ENCODE data around the gene F7.

DNA sequence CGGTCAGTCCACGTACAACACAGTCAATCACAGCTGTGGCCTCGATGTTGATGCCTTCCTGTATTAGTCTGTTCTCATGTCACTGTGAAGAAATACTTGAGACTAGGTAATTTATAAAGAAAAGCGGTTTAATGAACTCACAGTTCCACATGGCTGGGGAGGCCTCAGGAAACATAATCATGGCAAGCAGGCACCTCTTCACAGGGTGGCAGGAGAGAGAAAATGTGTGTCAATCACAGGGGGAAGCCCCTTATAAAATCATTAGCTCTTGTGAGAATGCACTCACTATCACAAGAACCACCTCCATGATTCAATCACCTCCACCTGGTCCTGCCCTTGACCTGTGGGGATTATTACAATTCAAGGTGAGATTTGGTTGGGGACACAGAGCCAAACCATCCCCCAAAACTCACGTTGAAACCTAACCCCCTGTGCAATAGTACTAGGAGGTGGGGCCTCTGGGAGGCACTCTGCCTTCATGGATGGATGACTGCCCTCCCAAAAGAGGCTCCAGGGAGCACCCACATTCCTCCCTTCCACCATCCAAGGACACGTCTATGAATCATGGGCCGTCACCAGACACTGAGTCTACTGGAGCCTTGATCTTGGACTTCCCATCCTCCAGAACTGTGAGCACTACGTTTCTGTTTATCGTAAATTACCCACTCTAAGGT, 50.5 kb downstream of the F7 start:
- TF ChIP-seq, protein P1, sequence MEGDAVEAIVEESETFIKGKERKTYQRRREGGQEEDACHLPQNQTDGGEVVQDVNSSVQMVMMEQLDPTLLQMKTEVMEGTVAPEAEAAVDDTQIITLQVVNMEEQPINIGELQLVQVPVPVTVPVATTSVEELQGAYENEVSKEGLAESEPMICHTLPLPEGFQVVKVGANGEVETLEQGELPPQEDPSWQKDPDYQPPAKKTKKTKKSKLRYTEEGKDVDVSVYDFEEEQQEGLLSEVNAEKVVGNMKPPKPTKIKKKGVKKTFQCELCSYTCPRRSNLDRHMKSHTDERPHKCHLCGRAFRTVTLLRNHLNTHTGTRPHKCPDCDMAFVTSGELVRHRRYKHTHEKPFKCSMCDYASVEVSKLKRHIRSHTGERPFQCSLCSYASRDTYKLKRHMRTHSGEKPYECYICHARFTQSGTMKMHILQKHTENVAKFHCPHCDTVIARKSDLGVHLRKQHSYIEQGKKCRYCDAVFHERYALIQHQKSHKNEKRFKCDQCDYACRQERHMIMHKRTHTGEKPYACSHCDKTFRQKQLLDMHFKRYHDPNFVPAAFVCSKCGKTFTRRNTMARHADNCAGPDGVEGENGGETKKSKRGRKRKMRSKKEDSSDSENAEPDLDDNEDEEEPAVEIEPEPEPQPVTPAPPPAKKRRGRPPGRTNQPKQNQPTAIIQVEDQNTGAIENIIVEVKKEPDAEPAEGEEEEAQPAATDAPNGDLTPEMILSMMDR (IDR thresholded peaks at IDR 0.05; ENCODE audit: low read depth, low read length, poor library complexity, severe bottlenecking), result no peak
- no peak for TF ChIP-seq EZH2phosphoT487 (IDR thresholded peaks at IDR 0.05; ENCODE audit: borderline replicate concordance, low read length)

Measured in DOHH2 (cell line).